Head of caudate nucleus (tissue), 42 donors: ENCODE measurements around the gene RASEF.

Experiments
- DNase-seq, 42 donors: peaks; one replicate each; pipeline versions ENCODE4 v3.0.0 to v3.0.0-alpha.2; 2020 to 2021; ENCODE audit warnings: mixed read lengths in 7 of 42
- intact Hi-C: fragments of 100-400 bp; cut with DNase I; formaldehyde crosslinking; loops from one replicate; pipeline ENCODE4 v1.15.0; 2022

Gene RASEF

DNA sequence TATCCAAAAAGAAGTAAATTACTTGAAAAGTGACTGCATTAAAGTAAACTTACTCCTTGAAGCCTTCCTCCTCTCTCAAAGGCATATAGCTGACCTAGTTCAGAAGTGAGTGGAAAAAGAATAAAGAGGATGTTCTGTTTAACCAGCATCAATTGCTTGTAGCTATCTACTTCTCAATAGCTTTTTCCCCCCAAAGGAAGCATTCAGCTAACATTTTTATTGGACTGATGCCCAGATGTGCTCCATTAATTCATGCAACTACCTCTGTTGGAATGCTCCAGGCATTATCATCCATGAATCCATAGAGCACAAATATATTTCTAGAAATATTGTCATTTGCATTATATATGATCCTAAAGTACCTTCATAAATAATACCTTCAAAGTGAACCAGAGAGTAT lies 132.8 kb downstream of the RASEF start:
- intact Hi-C loops = no loop called here
- DNase-seq = no peak
